Activated naive CD4-positive, alpha-beta T cell treated with anti-CD3 and anti-CD28 coated beads, Interleukin-2, amount 10 ng/mL, durations not matched to agents 7 days and 5 days (primary cell): ENCODE results near the gene GSTM3.

Source experiments
- CTCF ChIA-PET: fragments of 350-600 bp; sonication (Branson Sonifier 250); formaldehyde crosslinking; loops from one replicate; lab custom pipeline; 2021; ENCODE audit warnings: antibody characterized with exemption; lab: Charles Lee
- DNase-seq: peaks from one replicate; pipeline ENCODE4 v3.0.0-alpha.2; 2020
- H3K27ac Mint-ChIP-seq: one replicate; pipeline ENCODE4 v1.8.0; 2021; ENCODE audit warnings: mild to moderate bottlenecking, moderate library complexity, mixed read lengths
- H3K27me3 Mint-ChIP-seq: one replicate; pipeline ENCODE4 v1.8.0; 2021; ENCODE audit warnings: mild to moderate bottlenecking, mixed read lengths
- H3K36me3 Mint-ChIP-seq: one replicate; pipeline ENCODE4 v1.8.0; 2021; ENCODE audit warnings: mixed read lengths
- H3K4me1 Mint-ChIP-seq: one replicate; pipeline ENCODE4 v1.8.0; 2021; ENCODE audit warnings: mixed read lengths
- H3K4me3 Mint-ChIP-seq: one replicate; pipeline ENCODE4 v1.8.0; 2021; ENCODE audit warnings: mild to moderate bottlenecking, moderate library complexity, mixed read lengths
- H3K9me3 Mint-ChIP-seq: one replicate; pipeline ENCODE4 v1.8.0; 2021; ENCODE audit warnings: mixed read lengths

Gene GSTM3

DNA sequence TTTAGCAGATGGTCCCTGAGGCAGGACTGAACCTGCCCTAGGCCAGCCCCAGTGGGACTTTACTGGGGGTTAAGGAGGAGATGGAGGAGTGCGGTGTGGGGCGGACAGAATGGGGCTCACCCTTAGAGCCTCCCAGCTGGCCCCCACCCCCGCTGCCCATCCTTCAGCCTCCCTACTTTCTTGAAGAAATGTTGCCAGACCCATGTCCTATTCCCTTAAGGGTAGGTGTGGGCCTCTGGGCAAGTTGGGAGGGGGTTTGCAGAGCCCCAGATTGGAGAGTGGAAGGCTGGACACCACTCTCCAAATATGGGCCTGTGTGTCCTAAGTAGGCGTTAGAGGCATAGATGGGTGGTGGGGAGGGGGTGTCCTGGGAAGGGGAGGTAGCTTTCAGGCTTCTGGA, 42.1 kb upstream of the GSTM3 start:
- H3K9me3 Mint-ChIP-seq, result peaks cover 10% of the 10 kb centered on the region
- H3K4me1 Mint-ChIP-seq, result peaks cover 18% of the 10 kb centered on the region
- CTCF ChIA-PET, result interaction anchor here (1.3 to 14.3 kb wide), 4 partner anchors 8 to 197 kb away, joined by 3 to 613 read pairs (median 4); partner anchors contain the start of gene AHCYL1
- H3K4me3 Mint-ChIP-seq, result no peak overlapping the region
- DNase-seq, result no peak
- no peaks in the 10 kb centered on the region for H3K36me3 Mint-ChIP-seq
- H3K27ac Mint-ChIP-seq, result no peak overlapping the region
- H3K27me3 Mint-ChIP-seq, result peaks cover 8% of the 10 kb centered on the region

DNA sequence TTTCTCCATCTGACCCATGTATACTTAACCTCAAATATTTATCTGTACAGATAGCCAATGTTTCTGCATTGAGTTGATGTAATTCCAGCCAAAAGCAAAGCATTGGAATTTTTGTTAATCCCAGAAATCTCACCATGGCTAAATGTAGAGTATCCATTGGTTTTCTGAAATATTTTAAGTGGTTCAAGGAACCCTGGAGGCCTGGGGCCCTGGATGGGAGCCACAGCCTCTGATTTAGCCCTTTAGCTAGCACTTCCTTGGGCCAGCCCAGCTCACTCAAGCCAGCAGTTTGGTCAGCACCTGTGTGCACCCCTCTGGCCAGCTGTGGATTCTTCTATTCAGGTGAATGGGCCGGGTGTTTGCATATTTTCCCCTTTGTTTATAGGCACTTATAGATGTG, 41.7 kb upstream of the GSTM3 start:
- peaks cover 10% of the 10 kb centered on the region for H3K9me3 Mint-ChIP-seq
- no peak overlapping the region for H3K27ac Mint-ChIP-seq
- no peak overlapping the region for H3K4me3 Mint-ChIP-seq
- H3K27me3 Mint-ChIP-seq, result peaks cover 8% of the 10 kb centered on the region
- no peaks in the 10 kb centered on the region for H3K36me3 Mint-ChIP-seq
- CTCF ChIA-PET, result interaction anchor here (1.3 to 14.3 kb wide), 4 partner anchors 8 to 197 kb away, joined by 3 to 613 read pairs (median 4); partner anchors contain the start of gene AHCYL1
- no peak for DNase-seq
- H3K4me1 Mint-ChIP-seq, result peaks cover 20% of the 10 kb centered on the region

DNA sequence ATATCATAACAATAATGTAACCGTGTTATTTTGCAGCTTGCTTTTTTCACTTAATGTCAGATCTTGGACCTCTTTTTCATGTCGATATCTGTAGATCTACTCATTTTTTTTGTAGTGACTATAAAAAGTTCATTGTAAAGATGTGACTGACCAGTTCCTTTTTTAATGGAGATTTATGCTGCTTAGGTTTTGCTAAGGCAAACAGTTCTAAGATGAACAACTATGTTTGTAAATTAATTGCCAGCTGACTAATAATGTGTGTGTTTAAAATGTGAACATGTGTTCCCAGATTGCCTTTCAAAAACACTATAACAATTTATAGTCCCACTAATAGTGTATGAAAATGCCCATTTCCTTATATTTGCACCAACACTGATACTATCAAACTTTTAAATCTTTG, 41.0 kb upstream of the GSTM3 start:
- no peak for DNase-seq
- H3K27ac Mint-ChIP-seq, result no peak overlapping the region
- CTCF ChIA-PET, result interaction anchor here (1.3 to 14.3 kb wide), 3 partner anchors 9 to 198 kb away, joined by 3 to 613 read pairs (median 4); partner anchors contain the start of gene AHCYL1
- peaks cover 15% of the 10 kb centered on the region for H3K4me1 Mint-ChIP-seq
- H3K9me3 Mint-ChIP-seq, result peaks cover 10% of the 10 kb centered on the region
- H3K4me3 Mint-ChIP-seq, result no peak overlapping the region
- H3K36me3 Mint-ChIP-seq, result no peaks in the 10 kb centered on the region
- peaks cover 9% of the 10 kb centered on the region for H3K27me3 Mint-ChIP-seq

DNA sequence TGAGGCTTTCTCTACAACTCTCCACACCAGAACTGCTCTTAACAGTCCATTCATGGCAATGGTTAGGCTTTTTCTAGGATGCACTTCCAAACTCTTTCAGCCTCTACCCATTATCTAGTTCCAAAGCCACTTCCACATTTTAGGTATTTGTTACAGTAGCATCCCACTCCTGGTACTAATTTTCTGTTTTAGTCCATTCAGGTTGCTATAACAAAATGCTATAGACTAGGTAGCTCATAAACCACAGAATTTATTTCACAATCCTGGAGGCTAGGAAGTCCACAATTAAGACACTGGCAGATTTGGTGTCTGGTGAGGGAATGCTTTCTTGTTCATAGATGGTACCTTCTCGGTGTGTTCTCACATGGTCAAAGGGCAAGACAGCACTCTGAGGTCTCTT, 40.1 kb upstream of the GSTM3 start:
- peaks cover 10% of the 10 kb centered on the region for H3K9me3 Mint-ChIP-seq
- no peak for DNase-seq
- H3K4me3 Mint-ChIP-seq, result no peak overlapping the region
- no peak overlapping the region for H3K27ac Mint-ChIP-seq
- H3K27me3 Mint-ChIP-seq, result peaks cover 13% of the 10 kb centered on the region
- H3K4me1 Mint-ChIP-seq, result peaks cover 8% of the 10 kb centered on the region
- no peaks in the 10 kb centered on the region for H3K36me3 Mint-ChIP-seq
- CTCF ChIA-PET, result interaction anchor here (1.0 to 14.3 kb wide), 2 partner anchors 144 to 199 kb away, joined by 3 to 613 read pairs; partner anchors contain the start of gene AHCYL1

DNA sequence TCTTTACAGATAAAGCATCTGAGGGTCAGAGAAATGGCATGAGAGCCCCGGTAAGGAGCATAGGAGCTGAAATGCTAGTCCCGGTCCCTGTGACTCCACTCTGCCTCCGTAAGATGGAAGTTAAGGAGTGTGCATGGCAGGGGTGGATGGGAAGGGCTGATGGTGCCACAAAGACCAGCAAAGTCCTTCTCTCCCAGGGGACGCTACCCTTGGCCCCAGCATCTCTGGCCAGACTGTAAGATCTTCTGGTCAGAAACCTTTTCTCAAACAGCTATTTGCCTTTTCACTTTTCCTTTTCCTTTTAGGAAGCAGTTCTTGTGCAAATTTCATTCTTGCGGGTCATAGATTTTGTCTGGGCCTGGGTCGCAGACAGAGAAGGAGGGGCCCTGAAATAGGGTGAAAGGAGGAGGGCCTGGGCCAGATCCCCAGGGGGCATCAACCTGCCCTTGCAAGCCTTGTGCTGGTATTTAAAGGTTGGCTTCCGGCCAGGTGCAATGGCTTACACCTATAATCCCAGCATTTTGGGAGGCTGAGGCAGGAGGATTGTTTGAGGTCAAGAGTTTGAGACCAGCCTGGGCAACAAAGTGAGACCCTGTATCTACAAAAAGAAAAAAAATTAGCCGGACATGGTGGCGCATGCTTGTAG, 37.3 kb upstream of the GSTM3 start:
- no peak overlapping the region for H3K4me3 Mint-ChIP-seq
- no peak overlapping the region for H3K27ac Mint-ChIP-seq
- CTCF ChIA-PET, result interaction anchor here (0.5 to 14.3 kb wide), 17 partner anchors 11 to 647 kb away, joined by 3 to 613 read pairs (median 6); partner anchors contain the start of genes AHCYL1 and GPR61
- H3K4me1 Mint-ChIP-seq, result peaks cover 9% of the 10 kb centered on the region
- DNase-seq, result no peak
- H3K27me3 Mint-ChIP-seq, result peaks cover 35% of the 10 kb centered on the region
- H3K36me3 Mint-ChIP-seq, result no peaks in the 10 kb centered on the region
- H3K9me3 Mint-ChIP-seq, result peaks cover 10% of the 10 kb centered on the region

DNA sequence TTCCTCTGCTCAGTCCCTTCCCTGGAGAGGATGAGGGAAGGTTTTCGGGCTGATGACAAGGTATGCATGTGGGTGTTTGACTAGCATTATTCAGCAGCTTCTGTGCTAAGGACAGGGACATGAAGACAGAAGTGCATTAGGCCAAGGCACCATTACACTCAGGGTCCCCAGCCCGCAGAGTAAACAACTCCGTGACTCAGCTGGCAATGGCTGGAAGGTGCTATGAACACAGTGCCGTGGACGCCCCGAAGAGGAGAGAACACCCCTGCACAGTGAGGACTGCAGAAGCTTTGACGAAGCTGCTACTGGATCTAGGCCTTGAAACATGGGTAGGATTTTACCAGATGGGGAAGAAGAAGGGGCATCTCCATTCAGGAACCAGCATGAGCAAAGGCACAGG, 36.6 kb upstream of the GSTM3 start:
- CTCF ChIA-PET, result interaction anchor here (0.6 to 14.3 kb wide), 34 partner anchors 11 to 252 kb away, joined by 3 to 613 read pairs (median 5); partner anchors contain the start of genes AHCYL1 and GPR61
- Mint-ChIP-seq H3K4me3 (no peak overlapping the region), H3K4me1 (peaks cover 9% of the 10 kb centered on the region), H3K9me3 (peaks cover 10% of the 10 kb centered on the region), H3K36me3 (no peaks in the 10 kb centered on the region), H3K27me3 (peaks cover 34% of the 10 kb centered on the region), H3K27ac (no peak overlapping the region)
- DNase-seq, result no peak

DNA sequence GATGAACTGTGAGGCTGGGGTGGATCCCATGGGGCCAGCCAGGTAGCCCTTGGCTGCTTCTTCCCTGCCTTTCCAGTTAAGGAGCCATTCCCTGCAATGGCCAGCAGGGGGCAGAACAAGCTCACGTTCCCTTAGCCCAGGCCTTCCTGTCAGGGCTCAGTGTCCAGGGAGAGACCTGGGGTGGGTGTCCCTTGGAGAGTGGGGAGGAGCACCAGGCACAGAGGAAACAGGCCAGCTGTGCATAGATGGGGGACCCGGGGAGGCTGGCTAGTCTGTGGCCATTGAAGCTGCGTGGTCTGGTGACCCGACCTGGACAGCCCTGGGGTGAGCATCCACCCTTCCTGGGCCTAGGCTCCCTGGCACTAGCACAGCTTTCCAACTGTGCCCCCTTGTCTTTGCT, 36.1 kb upstream of the GSTM3 start:
- Mint-ChIP-seq H3K4me1 (peaks cover 11% of the 10 kb centered on the region), H3K27ac (no peak overlapping the region), H3K27me3 (peaks cover 38% of the 10 kb centered on the region), H3K36me3 (no peaks in the 10 kb centered on the region), H3K4me3 (no peak overlapping the region), H3K9me3 (peaks cover 10% of the 10 kb centered on the region)
- CTCF ChIA-PET, result interaction anchor here (0.6 to 14.3 kb wide), 37 partner anchors 11 to 253 kb away, joined by 3 to 613 read pairs (median 5); partner anchors contain the start of genes AHCYL1 and GPR61
- DNase-seq, result peak; percentile 86

DNA sequence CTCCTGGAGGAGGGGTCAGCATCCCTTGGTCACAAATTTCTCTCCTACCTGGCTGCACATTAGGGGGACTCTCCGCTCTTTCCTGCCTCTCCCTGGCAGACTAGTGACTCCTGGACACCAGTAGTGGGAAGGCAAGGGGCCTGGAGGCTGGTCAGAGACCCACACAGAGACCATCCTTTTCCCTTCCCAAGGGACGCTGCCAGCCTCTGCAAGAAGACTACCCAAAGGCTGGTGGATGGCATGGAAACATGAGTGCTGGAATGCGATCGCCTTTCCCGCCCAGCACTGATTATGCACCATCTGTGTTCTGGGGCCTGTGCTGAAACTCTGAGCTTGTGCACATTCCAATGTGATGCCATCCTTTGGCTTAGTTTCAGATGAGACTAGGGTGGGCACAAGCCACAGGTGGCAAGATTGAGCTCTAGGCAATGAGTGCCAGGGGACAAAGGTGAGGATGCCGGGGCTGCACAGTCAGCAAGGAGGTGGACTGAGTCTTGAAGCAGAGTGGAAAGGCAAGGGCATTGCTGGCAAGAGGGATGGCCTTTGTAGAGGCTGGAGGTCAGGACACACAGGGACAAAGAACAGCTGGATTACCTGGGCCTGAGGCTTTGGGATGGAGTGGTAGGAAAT, 35.5 kb upstream of the GSTM3 start:
- peaks cover 11% of the 10 kb centered on the region for H3K4me1 Mint-ChIP-seq
- H3K9me3 Mint-ChIP-seq, result peaks cover 10% of the 10 kb centered on the region
- peaks cover 38% of the 10 kb centered on the region for H3K27me3 Mint-ChIP-seq
- no peak for DNase-seq
- no peak overlapping the region for H3K4me3 Mint-ChIP-seq
- no peak overlapping the region for H3K27ac Mint-ChIP-seq
- no peaks in the 10 kb centered on the region for H3K36me3 Mint-ChIP-seq
- CTCF ChIA-PET, result interaction anchor here (0.7 to 14.3 kb wide), 36 partner anchors 11 to 253 kb away, joined by 3 to 613 read pairs (median 5); partner anchors contain the start of genes AHCYL1 and GPR61

DNA sequence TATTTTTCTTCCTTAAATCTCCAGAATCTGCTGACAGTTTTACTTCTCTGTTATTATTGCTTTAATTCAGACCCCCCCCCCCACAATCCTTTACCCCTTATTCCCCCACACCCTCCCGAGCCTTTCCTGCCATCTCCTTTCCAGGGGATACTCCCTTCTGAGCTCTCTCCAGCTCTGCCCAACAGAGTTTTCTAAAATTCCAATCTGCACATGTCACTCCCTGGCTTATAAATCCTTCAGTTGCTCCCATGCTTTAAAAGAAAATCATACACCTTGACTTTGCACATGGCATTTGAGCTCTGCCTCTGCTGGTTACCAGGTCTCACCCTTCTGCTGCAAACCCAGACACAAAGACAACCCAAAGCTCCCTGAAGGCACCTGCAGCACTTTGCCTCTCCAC, 34.6 kb upstream of the GSTM3 start:
- Mint-ChIP-seq H3K4me3 (no peak overlapping the region), H3K36me3 (no peaks in the 10 kb centered on the region), H3K4me1 (peaks cover 11% of the 10 kb centered on the region), H3K9me3 (peaks cover under 1% of the 10 kb centered on the region), H3K27ac (no peak overlapping the region), H3K27me3 (peaks cover 40% of the 10 kb centered on the region)
- no peak for DNase-seq
- CTCF ChIA-PET, result interaction anchor here (0.7 to 14.3 kb wide), 13 partner anchors 11 to 313 kb away, joined by 3 to 613 read pairs (median 5); partner anchors contain the start of genes AHCYL1 and GPR61

DNA sequence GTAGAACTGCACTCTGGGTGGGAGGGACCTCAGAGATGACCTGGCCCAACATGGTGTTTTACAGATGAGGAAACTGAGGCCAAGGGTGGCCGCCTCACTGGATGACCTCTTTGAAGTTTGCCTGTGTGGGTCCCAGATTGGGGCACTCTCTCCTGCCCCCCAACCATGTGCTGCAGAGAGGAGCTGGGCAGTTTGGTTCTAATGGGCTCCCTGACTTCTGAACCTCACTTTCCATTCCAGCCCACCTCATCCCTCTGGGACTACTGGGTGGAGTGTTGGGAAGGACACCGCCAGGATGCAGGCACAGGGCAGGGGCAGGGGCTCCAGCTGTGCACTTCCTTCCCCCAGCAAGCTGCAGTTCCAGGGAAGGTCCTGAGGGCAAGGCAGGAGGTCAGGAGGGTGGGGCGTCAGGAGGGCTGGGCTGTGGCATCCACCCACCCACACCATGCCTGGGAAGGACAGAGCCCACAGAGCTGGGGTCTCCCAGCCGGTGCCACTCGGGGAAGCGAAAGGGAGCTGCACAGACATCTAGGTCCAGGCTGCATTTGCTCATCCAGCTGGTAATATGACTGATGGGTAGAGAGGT, 33.2 kb upstream of the GSTM3 start:
- H3K4me3 Mint-ChIP-seq, result no peak overlapping the region
- H3K27me3 Mint-ChIP-seq, result peaks cover 52% of the 10 kb centered on the region
- peaks cover 11% of the 10 kb centered on the region for H3K4me1 Mint-ChIP-seq
- CTCF ChIA-PET, result interaction anchor here (0.6 to 14.3 kb wide), 26 partner anchors 9 to 314 kb away, joined by 3 to 613 read pairs (median 3); partner anchors contain the start of genes AHCYL1, ATXN7L2, GNAI3 and GPR61
- no peaks in the 10 kb centered on the region for H3K36me3 Mint-ChIP-seq
- H3K27ac Mint-ChIP-seq, result no peak overlapping the region
- no peak for DNase-seq
- H3K9me3 Mint-ChIP-seq, result no peaks in the 10 kb centered on the region

DNA sequence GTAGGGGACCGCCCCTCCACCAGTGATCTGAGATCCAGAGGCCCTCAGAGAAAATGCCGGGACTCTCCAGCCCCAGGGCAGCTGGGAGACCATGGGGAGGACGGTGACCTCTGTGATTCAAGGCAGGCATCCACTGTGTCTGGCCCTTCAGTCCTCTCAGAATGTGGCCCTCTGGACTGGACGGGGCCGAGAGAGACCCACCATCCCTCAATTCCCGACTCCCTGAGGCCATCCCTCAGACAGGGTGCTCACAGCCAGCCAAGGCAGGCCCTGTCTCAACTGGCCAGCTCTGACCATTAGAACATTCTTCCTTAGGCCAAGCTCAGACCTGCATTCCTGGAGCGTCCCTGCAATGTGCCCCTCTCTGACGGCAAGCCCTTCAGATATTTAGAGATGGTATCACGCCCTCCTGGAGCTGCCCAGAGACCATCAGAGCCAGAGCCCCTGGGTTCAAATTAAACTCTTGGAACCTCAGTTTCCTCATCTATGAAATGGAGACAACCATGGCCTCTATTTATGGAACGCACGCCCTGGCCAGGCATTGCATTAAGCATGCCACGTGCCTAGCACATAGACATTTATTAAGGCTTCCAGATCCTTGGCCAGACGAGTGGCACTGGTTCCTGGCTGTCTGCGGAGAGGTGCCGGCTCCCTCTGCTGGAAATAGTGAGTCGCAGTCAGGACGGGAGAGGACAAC, 32.5 kb upstream of the GSTM3 start:
- Mint-ChIP-seq H3K4me3 (no peak overlapping the region), H3K27me3 (peaks cover 52% of the 10 kb centered on the region), H3K9me3 (no peaks in the 10 kb centered on the region), H3K4me1 (peaks cover 11% of the 10 kb centered on the region), H3K36me3 (no peaks in the 10 kb centered on the region), H3K27ac (no peak overlapping the region)
- CTCF ChIA-PET, result interaction anchor here (0.7 to 14.3 kb wide), 13 partner anchors 8 to 242 kb away, joined by 3 to 613 read pairs (median 8); partner anchors contain the start of genes AHCYL1, GNAI3 and GPR61
- peak; percentile 82 for DNase-seq

DNA sequence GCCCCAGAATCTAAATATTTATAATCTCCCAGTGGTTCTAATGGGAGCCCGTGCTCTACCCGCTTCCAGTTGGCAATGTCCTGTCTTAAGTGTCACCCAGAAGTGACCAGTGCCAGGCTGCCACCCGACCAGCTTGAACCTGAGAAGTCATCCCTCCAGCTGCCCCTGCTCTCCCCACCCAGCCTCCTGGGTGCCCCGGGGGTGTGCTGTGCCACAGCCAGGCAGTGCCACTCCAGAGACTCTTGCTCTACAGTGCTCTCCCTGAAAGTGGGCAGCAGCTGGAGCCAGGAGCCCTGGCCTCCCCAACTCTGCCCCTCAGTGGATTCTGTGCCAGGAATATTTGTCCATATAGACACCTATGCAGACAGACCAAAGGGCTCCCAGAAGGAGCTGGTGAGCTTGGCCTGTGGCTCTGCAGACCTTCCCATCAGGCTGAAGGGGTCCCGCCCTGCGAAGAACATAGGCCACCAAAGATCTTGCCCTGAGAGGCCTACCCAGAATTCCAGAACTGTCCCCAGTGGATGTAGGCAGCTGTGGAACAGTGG, 31.9 kb upstream of the GSTM3 start:
- DNase-seq, result no peak
- peaks cover 11% of the 10 kb centered on the region for H3K4me1 Mint-ChIP-seq
- no peak overlapping the region for H3K4me3 Mint-ChIP-seq
- no peaks in the 10 kb centered on the region for H3K9me3 Mint-ChIP-seq
- H3K27me3 Mint-ChIP-seq, result peaks cover 52% of the 10 kb centered on the region
- H3K36me3 Mint-ChIP-seq, result no peaks in the 10 kb centered on the region
- CTCF ChIA-PET, result interaction anchor here (1.0 to 14.3 kb wide), 8 partner anchors 21 to 238 kb away, joined by 3 to 613 read pairs (median 30); partner anchors contain the start of genes AHCYL1, GNAI3 and GPR61
- no peak overlapping the region for H3K27ac Mint-ChIP-seq
